22Rv1 (cell line): Measurements from ENCODE around the gene ATP5MK.

Source experiments
- H3K27ac ChIP-seq: fragments of 450-650 bp; 2 replicates; pipeline ENCODE4 v1.5.1; 2017
- ZFX ChIP-seq: fragments of 450-650 bp; IDR thresholded peaks from 2 replicates; pipeline ENCODE4 v1.6.1; 2017; ENCODE audit warnings: antibody characterized with exemption, borderline replicate concordance
- TF ChIP-seq, protein P1 (sequence below): fragments of 450-650 bp; IDR thresholded peaks from 2 replicates; pipeline ENCODE4 v1.5.1; 2017; ENCODE audit warnings: mild to moderate bottlenecking

Gene ATP5MK

DNA sequence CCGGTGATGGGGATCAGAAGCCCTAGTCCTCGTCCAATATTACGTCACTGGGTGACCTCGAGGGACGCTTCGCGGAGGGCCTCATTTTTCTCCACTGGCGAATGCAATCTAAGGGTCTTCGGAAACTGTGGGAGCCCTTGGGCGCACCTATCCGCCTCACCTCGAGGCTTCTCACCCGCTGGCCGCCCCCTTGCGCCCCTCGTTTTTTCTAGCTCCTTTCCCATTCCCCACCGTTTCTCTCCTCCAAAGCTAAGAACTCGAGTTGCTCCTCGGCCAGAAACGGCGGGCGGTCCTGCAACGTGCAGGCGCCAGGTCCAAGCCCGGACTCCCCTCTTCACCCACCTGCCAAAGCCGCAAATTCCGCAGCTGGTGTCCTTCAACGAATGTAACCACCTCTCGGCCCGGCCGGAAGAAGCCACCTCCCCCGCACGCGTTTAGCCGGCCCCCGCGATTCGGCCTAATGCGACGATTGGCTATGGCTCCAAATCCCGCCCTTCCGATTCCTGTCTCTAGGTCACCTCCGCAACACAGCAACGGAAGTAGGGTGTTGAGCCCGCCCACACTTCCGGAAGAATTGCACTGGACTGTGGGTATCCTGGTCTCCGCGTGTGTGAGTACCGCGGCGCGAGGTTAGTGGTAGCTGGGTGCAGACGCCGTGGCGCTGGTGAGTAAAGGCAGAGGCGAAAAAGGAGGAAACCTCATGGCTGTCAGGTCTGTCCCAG, at the start of gene ATP5MK, which contains the start of gene PDCD11:
Gene ATP5MK, minus strand, starts transcription at position 409 of the 722 bp plus-strand sequence. CDS start 4,018 bp downstream, outside the sequence.
Gene PDCD11, plus strand, starts transcription at position 560 of the 722 bp plus-strand sequence. CDS start 1,801 bp downstream, outside the sequence.
- peak within 1 kb of the TSS; percentile 73 for H3K27ac ChIP-seq
- TF ChIP-seq, protein P1, sequence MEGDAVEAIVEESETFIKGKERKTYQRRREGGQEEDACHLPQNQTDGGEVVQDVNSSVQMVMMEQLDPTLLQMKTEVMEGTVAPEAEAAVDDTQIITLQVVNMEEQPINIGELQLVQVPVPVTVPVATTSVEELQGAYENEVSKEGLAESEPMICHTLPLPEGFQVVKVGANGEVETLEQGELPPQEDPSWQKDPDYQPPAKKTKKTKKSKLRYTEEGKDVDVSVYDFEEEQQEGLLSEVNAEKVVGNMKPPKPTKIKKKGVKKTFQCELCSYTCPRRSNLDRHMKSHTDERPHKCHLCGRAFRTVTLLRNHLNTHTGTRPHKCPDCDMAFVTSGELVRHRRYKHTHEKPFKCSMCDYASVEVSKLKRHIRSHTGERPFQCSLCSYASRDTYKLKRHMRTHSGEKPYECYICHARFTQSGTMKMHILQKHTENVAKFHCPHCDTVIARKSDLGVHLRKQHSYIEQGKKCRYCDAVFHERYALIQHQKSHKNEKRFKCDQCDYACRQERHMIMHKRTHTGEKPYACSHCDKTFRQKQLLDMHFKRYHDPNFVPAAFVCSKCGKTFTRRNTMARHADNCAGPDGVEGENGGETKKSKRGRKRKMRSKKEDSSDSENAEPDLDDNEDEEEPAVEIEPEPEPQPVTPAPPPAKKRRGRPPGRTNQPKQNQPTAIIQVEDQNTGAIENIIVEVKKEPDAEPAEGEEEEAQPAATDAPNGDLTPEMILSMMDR, result peak; percentile 45
- TF ChIP-seq ZFX, result no peak

DNA sequence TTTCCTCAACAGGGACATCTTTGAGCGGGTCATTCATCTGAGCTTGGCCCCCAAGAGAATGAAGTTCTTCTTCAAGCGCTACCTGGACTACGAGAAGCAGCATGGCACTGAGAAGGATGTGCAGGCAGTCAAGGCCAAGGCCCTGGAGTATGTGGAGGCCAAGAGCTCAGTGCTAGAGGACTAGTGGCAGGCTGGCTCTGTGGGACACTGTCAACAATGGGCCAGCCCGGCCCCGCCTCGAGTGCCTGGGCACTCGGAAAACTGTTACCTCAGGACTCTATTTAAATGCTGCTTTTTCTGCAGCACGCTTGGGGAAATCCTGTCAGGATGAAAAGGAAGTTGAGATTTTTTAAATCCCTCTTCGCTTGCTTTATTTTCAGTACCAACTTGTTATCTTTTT, 49.1 kb upstream of the ATP5MK start:
- 0 out of 2 replicates have a peak overlapping the region, but pooled peaks have one; percentile 25 for H3K27ac ChIP-seq
- TF ChIP-seq, protein P1, result no peak
- no peak for TF ChIP-seq ZFX

DNA sequence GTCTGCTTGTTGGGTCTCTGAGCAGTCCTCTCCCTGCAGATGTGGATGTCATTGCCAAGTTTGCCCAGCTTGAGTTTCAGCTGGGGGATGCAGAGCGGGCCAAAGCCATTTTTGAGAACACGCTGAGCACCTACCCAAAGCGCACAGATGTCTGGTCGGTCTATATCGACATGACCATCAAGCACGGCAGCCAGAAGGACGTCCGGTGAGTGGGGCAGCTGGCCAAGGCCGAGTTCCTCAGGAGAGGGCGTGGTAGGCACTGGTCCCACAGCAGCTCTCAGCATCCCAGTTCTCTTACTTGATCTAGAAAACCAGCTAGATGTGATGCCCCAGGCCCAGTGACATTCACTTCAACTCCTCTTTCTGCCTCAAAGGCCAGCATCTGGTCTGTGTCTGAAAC, 48.2 kb upstream of the ATP5MK start:
- no peak overlapping the region for H3K27ac ChIP-seq
- TF ChIP-seq, protein P1, result no peak
- TF ChIP-seq ZFX, result no peak

DNA sequence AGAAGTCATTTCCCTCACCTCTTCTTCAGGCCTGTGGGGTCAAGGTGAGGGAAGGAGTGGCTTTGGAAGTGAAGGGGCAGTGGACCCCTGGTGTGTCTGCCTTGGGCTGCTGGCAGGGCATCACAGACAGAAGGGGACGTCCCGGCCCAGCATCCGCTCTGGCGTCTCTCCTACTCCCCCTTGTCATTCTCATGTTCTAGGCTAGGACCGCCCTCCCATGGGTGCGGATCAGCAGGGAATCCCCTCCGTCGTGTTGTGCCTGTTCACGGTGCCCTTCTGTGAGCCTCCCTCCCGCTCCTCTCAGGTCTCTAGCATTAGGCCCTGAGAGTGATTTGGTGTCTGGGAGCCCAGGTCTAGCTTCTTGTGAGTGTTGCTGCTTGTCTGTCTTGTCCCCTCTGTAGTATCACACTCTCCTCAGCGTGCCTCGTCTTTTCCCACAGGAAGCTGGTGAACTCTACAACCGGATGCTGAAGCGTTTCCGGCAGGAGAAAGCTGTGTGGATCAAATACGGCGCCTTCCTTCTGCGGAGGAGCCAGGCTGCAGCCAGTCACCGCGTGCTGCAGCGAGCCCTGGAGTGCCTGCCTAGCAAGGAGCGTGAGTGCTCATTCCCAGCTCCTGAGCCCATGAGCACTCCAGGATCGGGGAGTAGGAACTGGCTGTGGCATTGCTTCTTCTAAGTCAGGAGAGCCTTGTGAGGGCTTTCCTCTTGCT, 47.4 kb upstream of the ATP5MK start:
- no peak overlapping the region for H3K27ac ChIP-seq

DNA sequence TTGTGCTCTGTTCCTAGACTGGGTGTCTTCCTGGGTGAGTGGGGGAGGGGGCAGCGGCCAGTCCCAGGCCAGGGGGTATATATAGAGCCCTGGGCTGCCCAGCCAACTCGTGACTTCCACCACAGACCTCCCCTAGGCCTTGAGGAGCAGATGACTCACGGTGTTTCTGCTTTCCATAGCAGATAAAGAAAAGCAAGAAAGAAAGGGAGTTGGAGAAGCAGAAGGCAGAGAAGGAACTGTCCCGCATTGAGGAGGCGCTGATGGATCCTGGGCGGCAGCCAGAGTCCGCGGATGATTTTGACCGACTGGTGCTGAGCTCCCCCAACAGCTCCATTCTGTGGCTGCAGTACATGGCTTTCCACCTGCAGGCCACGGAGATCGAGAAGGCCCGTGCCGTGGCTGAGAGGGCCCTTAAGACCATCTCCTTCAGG, 45.8 kb upstream of the ATP5MK start:
- no peak overlapping the region for H3K27ac ChIP-seq
- TF ChIP-seq ZFX, result no peak
- TF ChIP-seq, protein P1, result no peak

More for the DNA sequence above, 47.4 kb upstream of the ATP5MK start:
- TF ChIP-seq ZFX, result no peak
- TF ChIP-seq, protein P1, result no peak

- no peak overlapping the region for H3K27ac ChIP-seq
These were observed 45.3 kb upstream of the ATP5MK start for GRCh38 chr10:103441611-103442010.

More at GRCh38 chr10:103441611-103442010, 45.3 kb upstream of the ATP5MK start:
- TF ChIP-seq ZFX, result no peak
- TF ChIP-seq, protein P1, result no peak
